ENCODE data around the gene TFB2M.
A peak's percentile ranks its signal among the peaks of the same experiment; 100 is the strongest.
"Not testable (repeated sequence)": the region's sequence is repeated elsewhere in the genome, so short reads cannot be mapped to it uniquely, and the experiment has no call there.

The TFB2M gene, protein sequence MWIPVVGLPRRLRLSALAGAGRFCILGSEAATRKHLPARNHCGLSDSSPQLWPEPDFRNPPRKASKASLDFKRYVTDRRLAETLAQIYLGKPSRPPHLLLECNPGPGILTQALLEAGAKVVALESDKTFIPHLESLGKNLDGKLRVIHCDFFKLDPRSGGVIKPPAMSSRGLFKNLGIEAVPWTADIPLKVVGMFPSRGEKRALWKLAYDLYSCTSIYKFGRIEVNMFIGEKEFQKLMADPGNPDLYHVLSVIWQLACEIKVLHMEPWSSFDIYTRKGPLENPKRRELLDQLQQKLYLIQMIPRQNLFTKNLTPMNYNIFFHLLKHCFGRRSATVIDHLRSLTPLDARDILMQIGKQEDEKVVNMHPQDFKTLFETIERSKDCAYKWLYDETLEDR

GRCh38 chr1:246566128-246566812, at the start of gene TFB2M, which contains the start of gene CNST:
TSS of gene TFB2M (minus strand) at chr1:246566261. CDS start at chr1:246566138, 123 bp downstream.
TSS of gene CNST (plus strand) at chr1:246566456. CDS start at chr1:246591563, 25,107 bp downstream.
- peak; percentile 91 to 93 for DNase-seq (ENCODE audit: low read depth in 2 of 2)

DNA sequence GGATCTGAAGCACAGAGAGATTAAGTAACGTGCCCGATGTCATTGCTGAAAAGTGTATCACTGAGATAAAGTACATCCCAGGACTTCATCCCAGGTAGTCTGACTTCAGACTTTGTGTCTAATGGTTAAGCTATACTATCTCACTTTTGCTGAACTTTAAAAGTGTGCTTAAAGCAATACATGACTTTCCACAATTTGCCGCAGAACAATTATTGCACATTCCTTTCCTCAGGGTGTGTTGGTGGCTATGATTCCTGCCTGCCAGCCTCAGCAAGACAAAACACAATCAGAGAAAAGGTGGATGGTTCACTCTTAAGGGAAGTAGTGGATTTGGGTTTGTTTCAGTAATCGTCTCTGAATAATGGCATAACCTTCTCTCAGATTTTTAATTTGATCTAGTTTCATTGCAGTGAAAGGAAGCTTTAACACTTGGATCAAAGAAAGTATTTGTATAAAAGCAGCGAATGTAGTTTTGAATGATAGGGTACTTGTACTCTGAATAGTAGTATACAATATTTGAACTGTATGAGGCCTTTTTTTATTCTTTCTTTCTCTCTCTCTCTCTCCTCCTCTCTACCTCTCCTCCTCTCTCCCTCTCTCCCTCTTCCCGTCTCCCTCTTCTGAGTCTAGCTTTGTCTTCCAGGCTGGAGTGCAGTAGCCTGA, 47.2 kb upstream of the TFB2M start:
- DNase-seq (ENCODE audit: low read depth in 2 of 2) = no peak

DNA sequence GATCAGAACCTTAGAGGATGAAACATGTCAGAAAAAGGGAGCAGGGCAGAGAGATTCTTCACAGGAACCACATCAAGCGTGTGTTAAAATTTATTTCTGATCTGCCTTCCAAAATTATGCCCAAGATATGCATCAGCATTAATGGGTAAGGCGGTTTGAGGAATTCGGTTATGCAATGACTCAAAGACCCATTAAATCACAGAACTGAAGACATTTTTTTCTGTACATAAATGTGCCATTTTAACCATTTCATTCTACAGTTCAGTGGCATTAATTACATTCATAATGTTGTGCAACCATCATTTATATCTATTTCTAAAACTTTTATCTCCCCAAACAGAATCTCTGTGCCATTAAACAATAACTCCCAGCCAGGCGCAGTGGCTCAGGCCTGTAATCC, 43.6 kb upstream of the TFB2M start:
- no peak for DNase-seq (ENCODE audit: low read depth in 2 of 2)

DNA sequence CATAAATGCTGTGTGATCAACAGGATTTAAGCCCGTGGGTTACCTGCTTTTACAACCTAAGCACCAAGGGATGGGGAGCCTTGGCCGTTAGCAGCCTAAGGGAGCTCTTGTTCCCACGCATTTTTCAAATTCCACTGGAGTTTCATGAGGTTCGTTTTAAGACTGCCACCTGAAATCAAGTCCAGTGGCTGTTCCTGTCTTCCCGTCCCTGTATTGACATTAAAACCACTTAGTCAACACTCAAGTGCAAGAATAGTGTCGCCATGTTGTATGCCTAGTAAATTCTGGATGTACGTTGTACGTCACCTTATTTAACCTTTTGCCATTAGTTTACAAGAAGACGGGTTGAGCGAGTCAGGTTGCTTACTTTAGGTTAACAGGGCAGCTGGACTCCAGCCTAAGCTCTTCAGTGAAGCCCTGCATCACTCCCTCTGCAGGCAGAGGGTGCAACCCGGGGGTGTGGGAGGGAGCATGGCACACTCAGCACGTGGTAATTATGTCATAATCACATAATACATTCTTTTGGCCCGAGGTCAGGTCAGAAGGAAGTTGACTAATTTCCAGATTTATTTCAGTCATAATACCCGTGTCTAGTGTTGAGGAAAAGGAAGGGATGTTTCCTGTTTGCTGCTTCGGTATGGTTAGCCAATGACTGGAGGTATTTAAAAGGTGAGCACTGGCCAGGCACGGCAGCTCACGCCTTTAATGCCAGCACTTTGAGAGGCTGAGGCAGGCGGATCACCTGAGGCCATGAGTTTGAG, 42.7 kb upstream of the TFB2M start:
- peak in 1 of 2 experiments; percentile 17 for DNase-seq (ENCODE audit: low read depth in 2 of 2)

- DNase-seq (ENCODE audit: low read depth in 2 of 2) = no peak
Measured at GRCh38 chr1:246607462-246607861, 41.4 kb upstream of the TFB2M start.

DNA sequence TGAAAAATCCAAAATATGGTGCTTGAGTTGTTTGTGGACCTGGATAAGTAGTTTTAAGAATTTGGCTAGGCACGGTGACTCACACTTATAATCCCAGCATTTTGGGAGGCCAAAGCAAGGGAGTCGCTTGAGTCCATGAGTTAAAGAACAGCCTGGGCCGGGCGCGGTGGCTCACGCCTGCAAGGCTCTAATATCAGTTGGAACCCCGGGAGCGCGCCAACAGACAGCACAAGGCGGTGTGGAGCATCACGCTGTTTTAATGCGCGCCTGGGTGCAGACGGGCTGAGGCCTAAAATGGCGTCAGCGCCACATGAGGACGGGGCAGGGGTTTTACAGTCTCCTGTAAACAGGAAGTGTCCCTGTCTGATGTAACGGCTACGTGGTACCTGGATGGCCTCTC, 39.2 kb upstream of the TFB2M start:
- DNase-seq (ENCODE audit: low read depth in 2 of 2) = not testable (repeated sequence)

DNA sequence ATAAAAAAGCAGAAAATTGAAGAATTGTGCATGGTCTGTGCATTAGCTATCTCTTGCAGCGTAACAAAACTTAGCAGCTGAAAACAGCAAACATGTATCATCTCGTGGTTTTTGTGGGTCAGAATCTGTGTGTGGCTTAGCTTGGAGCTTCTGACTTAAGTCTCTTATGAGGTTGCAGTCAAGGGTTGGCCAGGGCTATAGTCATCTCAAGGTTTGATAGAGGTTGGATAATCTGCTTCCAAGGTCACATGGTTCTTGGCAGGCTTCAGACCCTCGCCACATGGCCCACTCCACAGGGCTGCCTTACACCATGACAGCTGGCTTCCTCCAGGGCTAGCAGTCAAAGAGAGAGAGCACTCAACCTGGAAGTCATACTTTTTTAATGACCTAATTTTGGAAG, 36.1 kb upstream of the TFB2M start:
- DNase-seq (ENCODE audit: low read depth in 2 of 2) = no peak

DNA sequence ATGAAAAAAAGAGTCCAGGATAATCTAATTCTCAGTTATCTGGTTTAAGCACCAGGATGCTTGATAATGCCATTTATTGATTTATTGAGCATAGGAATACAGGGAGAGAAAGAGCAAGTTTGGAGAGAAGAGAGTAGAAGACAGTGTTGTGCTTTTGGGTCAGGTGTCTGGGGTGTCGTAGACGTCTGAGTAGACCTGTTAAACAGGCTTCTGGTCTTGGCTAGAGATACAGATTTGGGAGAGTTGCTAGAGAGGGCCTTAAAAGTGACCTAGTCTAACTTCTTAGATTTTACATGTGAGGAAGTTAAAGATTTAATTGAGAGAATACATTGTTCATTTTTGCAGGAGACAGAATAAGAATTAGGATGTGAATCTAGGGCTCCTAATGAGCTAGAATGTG, 34.5 kb upstream of the TFB2M start:
- no peak for DNase-seq (ENCODE audit: low read depth in 2 of 2)

DNA sequence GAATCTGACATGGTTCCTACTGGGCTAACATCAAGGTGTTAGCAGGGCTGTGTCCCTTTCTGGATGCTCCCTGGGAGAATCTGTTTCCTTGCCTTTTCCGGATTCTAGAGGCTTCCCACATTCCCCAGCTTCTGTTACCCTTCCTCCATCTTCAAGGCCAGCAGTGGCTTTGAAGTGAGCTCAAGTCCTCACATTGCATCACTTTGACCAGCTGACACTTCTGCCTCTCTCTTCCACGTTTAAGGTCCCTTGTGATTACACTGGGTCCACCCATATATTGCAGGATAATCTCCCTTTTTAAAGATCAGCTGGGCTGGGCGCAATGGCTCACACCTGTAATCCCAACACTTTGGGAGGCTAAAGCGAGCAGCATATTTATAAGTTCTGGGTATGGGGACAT, 33.3 kb upstream of the TFB2M start:
- DNase-seq (ENCODE audit: low read depth in 2 of 2) = no peak

DNA sequence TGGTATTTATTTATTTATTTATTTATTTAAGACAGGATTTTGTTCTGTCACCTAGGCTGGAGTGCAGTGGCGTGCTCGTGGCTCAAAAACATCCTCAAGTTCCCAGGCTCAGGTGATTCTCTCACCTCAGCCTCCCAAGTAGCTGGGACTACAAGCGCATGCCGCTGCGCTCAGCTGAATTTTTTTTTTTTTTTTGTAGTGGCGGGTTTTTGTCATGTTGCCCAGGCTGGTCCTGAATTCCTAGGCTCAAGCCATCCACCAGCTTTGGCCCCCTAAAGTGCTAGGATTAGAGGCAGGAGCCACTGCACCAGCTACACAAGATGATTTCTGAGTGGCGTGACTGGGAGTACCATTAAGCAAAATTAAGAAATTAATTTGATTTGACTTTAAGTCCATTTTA, 31.9 kb upstream of the TFB2M start:
- no peak for DNase-seq (ENCODE audit: low read depth in 2 of 2)

GRCh38 chr1:246597340-246597739, 31.3 kb upstream of the TFB2M start:
- no peak for DNase-seq (ENCODE audit: low read depth in 2 of 2)

DNA sequence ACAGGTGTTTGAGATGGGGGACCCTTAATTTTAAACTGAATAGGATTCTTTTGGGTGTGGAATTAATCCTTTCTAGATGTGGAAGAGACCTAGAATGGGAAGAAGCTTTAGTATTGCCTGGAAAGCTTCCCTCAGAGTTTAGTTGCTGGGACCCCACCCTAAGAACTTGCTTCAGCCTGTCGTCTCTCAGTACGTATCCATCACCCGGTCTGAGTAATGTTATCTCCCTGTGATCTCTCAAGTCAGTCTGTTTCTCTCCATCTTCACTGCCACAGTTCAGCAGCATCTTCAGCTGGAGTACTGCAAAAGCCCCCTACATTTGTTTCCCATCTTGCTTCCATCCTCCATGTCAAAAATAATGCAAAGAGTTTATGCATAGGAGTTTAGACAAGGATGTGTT, 29.1 kb upstream of the TFB2M start:
- no peak for DNase-seq (ENCODE audit: low read depth in 2 of 2)

DNA sequence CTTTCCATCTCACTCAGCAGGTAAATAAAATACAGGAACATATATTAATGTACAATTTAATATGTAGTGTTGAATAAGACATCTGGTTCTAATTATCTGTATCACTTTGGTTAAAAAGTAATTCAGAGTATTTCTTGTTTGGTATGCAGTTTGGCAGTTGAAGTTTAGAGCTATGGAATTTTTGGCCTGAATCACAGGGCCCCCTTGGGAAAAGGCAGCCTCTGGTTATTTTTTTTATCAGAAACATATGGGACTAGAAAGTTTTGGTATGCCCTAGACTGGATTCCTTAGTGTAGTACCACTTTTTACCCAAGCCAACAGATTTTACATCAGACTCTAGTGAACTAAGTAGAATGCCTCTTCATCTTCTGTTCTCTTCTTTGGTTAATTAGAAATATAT, 26.6 kb upstream of the TFB2M start:
- DNase-seq (ENCODE audit: low read depth in 2 of 2) = no peak

- DNase-seq (ENCODE audit: low read depth in 2 of 2) = no peak
Measured at GRCh38 chr1:246591958-246592357, 25.9 kb upstream of the TFB2M start.

GRCh38 chr1:246591504-246591903, 25.4 kb upstream of the TFB2M start:
- DNase-seq (ENCODE audit: low read depth in 2 of 2) = no peak

DNA sequence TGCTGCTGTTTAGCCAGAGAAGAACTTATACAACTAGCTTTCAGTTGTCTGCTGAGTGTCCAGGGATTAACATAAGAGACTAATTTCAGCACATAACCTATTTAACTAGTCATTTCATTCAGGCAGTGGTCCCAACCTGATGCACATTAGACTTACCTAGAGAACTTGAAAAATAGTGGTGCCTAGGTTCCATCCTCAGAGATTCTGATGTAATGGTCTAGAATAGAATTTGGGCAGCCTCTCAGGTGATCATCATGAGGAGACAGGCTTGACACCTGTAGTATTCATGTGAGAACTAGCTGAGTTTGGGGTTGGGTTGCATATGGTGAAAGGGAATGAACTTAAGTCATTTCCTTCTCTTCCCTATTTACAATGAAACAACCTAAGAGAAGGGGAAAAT, 25.0 kb upstream of the TFB2M start:
- DNase-seq (ENCODE audit: low read depth in 2 of 2) = no peak

DNA sequence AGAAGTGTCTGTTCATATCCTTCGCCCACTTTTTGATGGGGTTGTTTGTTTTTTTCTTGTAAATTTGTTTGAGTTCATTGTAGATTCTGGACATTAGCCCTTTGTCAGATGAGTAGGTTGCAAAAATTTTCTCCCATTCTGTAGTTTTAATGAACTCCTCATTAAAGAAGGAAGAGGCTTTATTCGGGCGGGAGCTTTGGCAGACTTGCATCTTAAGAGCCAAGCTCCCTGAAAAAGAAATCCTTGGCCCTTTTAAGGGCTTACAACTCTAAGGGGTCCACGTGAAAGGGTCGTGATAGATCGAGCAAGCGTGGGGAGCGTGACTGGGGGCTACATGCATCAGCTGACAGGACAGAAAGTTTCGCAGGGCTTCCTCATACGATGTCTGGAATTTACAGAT, 23.9 kb upstream of the TFB2M start:
- not testable (repeated sequence) for DNase-seq (ENCODE audit: low read depth in 2 of 2)

GRCh38 chr1:246588159-246588721, 22.2 kb upstream of the TFB2M start:
- no peak for DNase-seq (ENCODE audit: low read depth in 2 of 2)

DNA sequence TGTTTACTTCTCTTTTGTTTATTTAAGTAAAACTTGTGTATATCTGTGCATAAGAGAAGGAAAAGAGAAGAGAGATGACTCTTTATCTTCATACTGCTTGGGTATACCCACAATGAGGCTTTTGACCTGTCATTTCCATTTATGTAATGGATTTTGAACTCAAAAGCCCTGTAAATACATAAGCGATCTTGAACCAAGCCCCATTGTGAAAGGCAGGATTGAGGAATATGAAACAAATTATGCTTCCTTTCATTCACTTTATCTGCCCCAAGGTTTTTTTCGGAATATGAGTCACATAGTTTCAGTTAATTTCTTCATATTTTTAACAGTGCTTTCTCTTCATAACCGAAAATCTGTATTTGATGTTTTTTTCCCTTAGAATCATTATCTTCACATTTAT, 21.5 kb upstream of the TFB2M start:
- DNase-seq (ENCODE audit: low read depth in 2 of 2) = no peak

DNA sequence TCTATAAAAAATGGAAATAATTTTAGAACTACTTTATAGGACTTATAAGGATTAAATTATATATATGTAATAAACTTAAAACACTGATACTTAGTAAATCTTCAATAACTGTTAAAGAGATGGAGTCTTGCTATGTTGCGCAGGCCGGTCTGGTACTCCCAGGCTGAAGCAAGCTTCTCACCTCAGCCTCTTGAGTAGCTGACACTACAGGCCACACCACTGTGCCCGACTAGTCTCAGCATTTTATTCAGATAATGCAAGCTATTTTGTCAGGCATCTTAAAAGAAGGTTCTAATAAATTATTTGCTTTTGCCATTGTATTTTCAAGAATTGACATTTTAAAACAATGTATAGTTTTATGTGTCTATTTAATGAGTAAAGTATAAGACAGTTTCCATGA, 21.0 kb upstream of the TFB2M start:
- no peak for DNase-seq (ENCODE audit: low read depth in 2 of 2)

DNA sequence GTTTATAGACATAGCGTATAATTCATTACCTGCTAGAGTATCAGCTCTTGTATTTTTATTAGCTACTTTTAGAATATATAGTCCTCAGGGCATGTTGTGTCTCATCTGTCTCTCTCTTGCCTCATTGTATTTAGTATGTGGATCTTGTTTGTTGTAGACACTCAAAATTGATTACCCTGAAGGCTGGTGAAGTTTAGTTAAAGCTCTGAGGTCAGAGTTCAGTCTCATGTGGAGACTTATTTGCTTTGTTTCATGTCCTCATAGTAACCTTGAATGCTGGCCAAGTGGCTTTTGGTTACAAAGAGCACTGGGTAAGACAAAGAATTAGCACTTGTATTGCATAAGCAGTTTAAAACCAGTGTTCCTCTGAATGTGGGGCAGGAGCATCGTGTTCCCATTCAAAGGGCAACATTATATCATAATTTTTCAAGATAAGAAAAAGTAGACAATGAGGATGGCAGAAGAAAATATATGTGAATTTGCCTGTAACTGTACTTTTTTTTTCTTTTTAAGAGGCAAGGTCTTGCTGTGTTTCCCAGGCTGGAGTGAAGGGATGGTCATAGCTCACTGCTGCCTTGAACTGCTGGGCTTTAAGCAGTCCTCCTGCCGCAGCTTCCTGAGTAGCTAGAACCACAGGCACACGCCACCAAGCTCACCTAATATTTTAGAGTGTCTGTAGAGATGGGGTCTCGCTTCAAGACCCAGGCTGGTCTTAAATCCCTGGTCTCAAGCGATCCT, 17.6 kb upstream of the TFB2M start:
- no peak for DNase-seq (ENCODE audit: low read depth in 2 of 2)

All from stimulated activated CD4-positive, alpha-beta T cell treated with anti-CD3 and anti-CD28 coated beads, Interleukin-12 subunit alpha, Interleukin-12 subunit beta, amount 100 ng/mL, for 24 hours (primary cell).